Stimulated activated CD4-positive, alpha-beta T cell treated with anti-CD3 and anti-CD28 coated beads, Interleukin-1b, Interleukin-23, amount 100 ng/mL, for 24 hours (primary cell): ENCODE measurements around the gene CHPF2.

Experiments
- DNase-seq, 4 experiments: peaks; one replicate each; pipeline ENCODE4 v3.0.0-alpha.2; 2020; ENCODE audit warnings: low read depth in 4 of 4, low spot score in 1 of 4

The CHPF2 gene

GRCh38 chr7:151232091-151232916, at the start of gene CHPF2:
CHPF2 (plus strand) TSS chr7:151232483; CDS start chr7:151234012, 1,529 bp downstream.
- peak; percentile 71 to 87 (median 79) for DNase-seq

DNA sequence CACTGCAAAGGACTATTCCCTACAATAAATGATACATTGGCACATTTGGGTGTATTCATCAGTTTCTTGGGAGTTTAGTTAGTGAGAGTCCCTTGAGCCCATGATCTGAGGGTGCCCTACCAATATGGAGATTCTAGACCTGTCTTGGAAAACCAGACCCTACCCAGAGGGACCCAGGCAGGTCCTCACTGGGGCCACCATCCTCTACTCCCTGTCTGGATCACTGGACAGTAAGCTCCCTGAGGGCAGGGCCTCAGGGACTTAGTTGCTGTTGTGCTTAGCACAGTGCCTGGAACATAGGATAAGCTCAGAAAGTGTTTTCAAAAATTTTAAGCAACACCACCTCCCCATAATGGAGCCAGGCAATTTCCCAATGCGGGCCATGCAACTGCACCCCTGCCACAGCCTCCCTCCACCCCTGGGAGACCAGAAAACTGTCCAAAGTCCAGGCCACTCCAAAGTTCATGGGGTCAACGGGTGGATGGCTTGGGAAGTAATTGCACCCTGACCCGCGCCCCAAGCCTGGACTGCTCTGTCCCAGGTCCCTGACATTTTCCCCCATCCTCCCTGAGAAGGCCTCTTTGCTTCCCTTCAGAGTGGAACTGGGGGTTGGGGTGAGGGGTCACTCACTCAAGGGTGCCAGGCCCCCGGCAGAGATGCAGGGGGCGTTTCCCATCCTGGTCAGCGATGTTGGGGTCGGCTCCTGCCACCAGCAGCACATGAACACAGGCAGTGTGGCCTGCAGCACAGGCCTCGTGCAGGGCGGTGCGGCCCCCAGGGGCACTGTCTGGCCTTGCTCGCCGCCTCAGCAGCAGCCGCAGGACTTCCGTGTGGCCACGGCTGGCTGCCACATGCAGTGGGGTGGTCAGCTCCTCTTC, 46.3 kb upstream of the CHPF2 start:
- DNase-seq: no peak

GRCh38 chr7:151186640-151187408, 45.5 kb upstream of the CHPF2 start, which contains the start of gene ASB10:
ASB10 (minus strand) TSS chr7:151187250; CDS start chr7:151187130, 120 bp downstream.
- DNase-seq: no peak

- no peak for DNase-seq
Measured at GRCh38 chr7:151187409-151188251, 44.7 kb upstream of the CHPF2 start.

DNA sequence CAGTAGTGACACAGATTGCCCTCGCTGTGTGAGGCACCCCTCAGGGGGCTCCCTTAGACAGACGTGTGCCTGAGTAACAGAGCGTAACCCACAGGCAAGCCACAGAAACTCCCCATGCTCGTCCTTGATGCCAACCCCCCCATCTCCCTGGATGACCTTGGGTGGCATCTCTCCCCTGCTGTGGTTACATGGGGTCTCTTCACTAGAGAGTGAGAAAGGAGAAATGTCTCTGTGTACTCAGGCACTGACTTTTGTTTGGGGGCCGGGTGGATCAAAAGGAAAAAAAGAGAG, 44.1 kb upstream of the CHPF2 start:
- DNase-seq: no peak

- DNase-seq: no peak
Measured at GRCh38 chr7:151189038-151189437, 43.2 kb upstream of the CHPF2 start.

DNA sequence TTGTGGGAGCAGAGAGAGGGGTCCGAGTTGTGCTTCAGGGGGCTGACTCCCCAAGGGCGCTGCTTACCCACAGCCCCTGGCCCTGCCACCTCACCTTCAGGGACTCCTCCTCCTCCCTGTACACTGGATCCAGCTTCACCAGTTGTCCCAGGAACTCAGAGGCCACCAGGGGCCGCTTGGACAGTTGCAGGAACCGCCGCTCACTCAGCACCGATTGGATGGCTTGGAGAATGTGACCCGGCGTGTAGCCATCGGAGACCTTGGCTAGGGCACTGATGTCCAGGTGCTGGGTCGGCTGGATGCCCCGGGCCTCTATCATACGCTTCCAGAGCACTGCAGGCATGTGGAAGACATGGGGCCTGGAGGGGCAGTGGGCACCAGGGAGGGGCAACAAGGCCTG, 40.7 kb upstream of the CHPF2 start:
- no peak for DNase-seq

DNA sequence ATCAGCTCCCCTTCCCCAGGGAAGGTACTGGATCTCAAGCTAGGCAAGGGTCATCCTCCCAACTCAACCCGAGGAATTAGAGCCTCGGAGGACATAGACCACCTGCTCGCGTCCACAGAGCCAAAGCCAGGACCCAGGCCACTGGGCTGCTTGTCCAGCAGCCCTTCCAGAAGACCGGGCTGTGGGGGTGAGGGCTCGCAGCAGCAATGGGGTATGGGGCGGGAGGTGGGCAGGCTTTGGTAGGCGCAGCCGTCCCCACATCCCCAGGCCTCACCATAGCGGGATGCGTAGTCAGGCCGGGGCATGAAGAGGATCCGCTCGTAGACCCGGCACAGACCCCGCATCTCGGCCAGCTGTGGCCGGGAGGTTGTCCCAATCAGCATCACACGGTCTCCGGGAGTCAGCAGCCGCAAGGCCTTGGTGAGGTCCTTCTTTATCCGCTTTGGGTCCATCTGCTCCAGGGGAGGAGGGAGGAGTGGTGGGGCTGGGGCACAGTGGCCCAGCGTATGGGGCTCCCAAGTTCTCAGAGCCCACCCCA, 40.2 kb upstream of the CHPF2 start:
- DNase-seq: no peak

- DNase-seq: no peak
Measured at GRCh38 chr7:151193203-151193978, 38.9 kb upstream of the CHPF2 start.

DNA sequence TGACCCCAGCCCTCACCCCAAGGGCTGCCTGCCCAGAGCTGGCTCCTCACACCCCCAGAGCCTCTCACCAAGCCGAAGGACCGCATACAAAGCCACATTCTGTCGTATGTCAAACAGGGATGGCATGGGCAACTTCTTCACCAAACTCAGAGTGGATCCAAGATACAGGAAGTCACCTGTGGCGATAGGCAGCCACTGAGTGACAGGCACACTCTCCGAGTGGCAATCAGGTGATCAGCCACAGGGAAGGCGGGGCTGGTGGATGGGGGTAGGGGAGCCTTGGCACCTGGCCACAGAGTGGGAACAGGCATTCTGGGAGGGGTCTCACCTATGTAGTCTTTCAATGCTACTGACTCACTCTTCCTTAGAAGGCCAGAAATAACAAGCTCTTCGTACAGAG, 38.1 kb upstream of the CHPF2 start:
- no peak for DNase-seq

GRCh38 chr7:151195616-151196450, 36.5 kb upstream of the CHPF2 start:
- no peak for DNase-seq

DNA sequence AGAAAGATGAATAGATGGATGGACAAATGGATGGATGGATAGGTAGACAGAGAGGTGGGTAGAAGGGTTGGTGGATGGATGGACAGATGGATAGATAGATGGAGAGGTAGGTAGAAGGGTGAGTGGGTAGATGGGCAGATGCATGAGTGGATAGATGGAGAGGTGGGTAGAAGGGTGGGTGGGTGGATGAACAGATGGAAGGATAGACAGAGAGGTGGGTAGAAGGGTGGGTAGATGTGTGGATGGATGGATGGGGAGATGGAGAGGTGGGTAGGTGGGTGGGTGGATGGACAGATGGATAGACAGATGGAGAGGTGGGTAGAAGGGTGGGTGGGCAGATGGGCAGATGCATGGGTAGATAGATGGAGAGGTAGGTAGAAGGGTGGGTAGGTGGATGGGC, 34.4 kb upstream of the CHPF2 start:
- DNase-seq: no peak

GRCh38 chr7:151198945-151199848, 33.1 kb upstream of the CHPF2 start:
- DNase-seq: no peak

DNA sequence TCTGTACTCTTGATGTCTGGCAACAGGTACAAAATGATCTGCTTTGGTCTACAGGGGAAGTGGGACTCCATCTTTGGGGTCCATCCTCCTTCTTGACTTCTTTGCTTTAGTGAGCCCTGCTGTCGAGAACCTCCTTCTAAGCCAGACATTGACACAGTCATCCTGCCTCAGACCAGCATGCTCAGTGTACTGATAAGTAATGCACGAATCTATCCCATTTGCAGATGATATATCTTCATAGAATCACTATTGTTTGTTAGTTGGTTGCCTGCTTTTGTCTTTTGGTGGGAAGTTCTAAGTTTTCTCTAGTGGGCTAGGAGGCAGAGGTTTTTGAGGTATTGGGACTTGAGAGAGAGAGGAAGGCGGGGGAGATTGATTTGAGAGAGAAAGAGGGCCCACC, 30.9 kb upstream of the CHPF2 start:
- no peak for DNase-seq

DNA sequence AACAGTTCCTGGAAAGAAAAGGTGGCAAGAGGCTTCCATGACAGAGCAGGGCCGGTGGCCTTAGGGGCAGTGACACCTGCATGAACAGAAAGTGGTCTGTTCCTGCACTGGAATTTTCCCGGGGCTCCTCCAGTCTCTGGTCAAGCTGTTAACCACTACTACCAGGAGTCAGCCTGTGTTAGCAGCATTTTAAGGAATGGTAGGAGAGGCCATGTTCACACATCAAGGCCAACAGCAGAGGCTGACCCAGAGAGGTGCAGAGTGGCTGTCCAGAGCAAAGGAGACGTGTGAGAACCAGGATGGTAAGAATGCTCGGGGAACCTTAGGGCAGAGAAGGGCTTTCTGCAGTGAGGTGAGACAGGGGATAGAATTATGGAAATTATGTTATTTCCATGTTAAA, 30.5 kb upstream of the CHPF2 start:
- no peak for DNase-seq

DNA sequence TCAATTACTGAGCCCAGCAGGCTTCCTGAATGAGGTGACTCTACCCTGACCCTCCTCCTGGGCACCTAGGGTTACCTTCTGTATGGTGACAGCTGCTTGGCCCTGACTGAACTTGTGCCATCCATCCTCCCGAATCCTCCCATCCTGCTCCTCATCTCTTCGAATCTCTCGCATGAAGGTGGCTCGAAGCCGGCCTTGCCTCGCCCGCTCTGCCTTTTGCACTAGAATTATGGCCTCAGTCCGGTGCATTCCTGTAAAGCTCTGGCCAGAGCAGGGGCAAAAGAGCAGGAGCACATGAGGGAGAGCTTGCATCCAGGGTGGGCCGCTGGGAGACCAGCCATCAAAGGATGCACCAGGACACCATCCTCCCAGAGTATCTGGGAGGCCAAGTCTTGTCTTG, 29.4 kb upstream of the CHPF2 start:
- DNase-seq: no peak

DNA sequence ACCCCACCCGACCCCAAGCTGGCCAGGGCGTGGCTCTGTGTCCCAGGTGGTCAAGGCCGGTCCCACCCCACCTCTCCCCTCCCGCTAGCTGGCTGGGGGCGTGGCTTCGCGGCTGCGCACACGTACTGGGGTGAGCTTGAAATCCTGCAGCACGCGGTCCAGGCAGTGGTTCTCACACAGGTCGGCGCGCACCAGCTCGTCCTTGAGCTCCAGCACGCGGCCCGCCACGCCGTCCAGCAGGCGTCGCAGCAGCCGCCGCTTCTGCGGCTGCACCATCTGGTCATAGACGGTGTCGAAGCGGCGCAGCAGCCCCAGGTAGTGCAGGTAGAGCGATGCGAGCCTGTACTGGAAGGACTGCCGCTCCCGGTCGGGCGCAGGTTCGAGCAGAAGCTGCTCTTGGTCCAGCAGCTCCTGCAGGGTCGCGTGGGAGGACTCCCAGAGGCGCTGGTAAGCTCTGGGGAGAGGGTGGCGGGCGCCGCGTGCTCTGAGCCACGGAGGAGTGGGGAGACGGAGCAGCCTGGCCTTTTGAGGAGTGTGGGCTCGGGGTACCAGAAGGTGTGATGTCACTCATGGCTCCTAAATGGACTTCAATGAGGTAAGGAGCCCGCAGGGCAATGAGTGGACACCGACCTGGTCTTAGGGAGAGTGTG, 27.8 kb upstream of the CHPF2 start:
- no peak for DNase-seq
